ENCODE results near the gene TEX38. TPM values are rescaled to one million over a fixed set of nuclear protein-coding genes. Genes with fewer than 3 reads are reported as not detected.
A peak's percentile ranks its signal among the peaks of the same experiment; 100 is the strongest.

TEX38 gene
- total and polyA plus RNA-seq, 4 donors: not detected

- Histone ChIP-seq H3K27ac (ENCODE audit: low read depth in 1 of 2, low read length in 2 of 2) (no peak overlapping the region), H3K9me3 (ENCODE audit: control insufficient read depth in 4 of 4, low read length in 3 of 4) (no peaks in the 10 kb centered on the region), H3K36me3 (ENCODE audit: control insufficient read depth in 4 of 4, insufficient read depth in 3 of 4, low read depth in 1 of 4, low read length in 3 of 4) (no peaks in the 10 kb centered on the region), H3K9ac (ENCODE audit: low read depth in 1 of 2, low read length in 2 of 2) (no peak overlapping the region), H3K4me3 (ENCODE audit: low read depth in 1 of 3, low read length in 3 of 3) (no peak overlapping the region), H3K4me1 (ENCODE audit: control insufficient read depth in 4 of 4, insufficient read depth in 4 of 4, low read length in 3 of 4) (peaks cover 0 to 1% (median 0%) of the 10 kb centered on the region in 4 donors), H3K27me3 (ENCODE audit: control insufficient read depth in 4 of 4, insufficient read depth in 4 of 4, low read length in 3 of 4) (no peaks in the 10 kb centered on the region)
- 61% methylated on average over 3 of the region's 3 CpGs for WGBS
- TF ChIP-seq RAD21 (IDR thresholded peaks at IDR 0.05) (peak; percentile 73 to 83), EGR1 (IDR thresholded peaks at IDR 0.05; ENCODE audit: low read depth in 2 of 2) (no peak), CTCF (IDR thresholded peaks at IDR 0.05; ENCODE audit: low read depth, low read length, missing input control) (peak; percentile 62), MAX (IDR thresholded peaks at IDR 0.05) (no peak)
- DNase-seq (ENCODE audit: low spot score): no peak
Measured at GRCh38 chr1:46622344-46622743, 49.3 kb upstream of the TEX38 start.

GRCh38 chr1:46623743-46624644 lies 47.7 kb upstream of the TEX38 start:
- TF ChIP-seq NR2F2 (IDR thresholded peaks at IDR 0.05) (peak; percentile 17), ATF3 (IDR thresholded peaks at IDR 0.05) (no peak)
- Histone ChIP-seq H3K4me3 (ENCODE audit: low read depth in 1 of 3, low read length in 3 of 3) (no peak overlapping the region), H3K36me3 (ENCODE audit: control insufficient read depth in 4 of 4, insufficient read depth in 3 of 4, low read depth in 1 of 4, low read length in 3 of 4) (no peaks in the 10 kb centered on the region), H3K4me1 (ENCODE audit: control insufficient read depth in 4 of 4, insufficient read depth in 4 of 4, low read length in 3 of 4) (no peaks in the 10 kb centered on the region), H3K9ac (ENCODE audit: low read depth in 1 of 2, low read length in 2 of 2) (no peak overlapping the region), H3K9me3 (ENCODE audit: control insufficient read depth in 4 of 4, low read length in 3 of 4) (no peaks in the 10 kb centered on the region), H3K27ac (ENCODE audit: low read depth in 1 of 2, low read length in 2 of 2) (no peak overlapping the region), H3K27me3 (ENCODE audit: control insufficient read depth in 4 of 4, insufficient read depth in 4 of 4, low read length in 3 of 4) (no peaks in the 10 kb centered on the region)
- DNase-seq (ENCODE audit: low spot score): no peak
- 85% methylated on average over 4 of the region's 4 CpGs for WGBS

GRCh38 chr1:46630719-46631118 lies 40.9 kb upstream of the TEX38 start:
- DNase-seq (ENCODE audit: low spot score): no peak
- H3K36me3 ChIP-seq (ENCODE audit: control insufficient read depth in 4 of 4, insufficient read depth in 3 of 4, low read depth in 1 of 4, low read length in 3 of 4): peaks cover 0 to 39% (median 24%) of the 10 kb centered on the region in 4 donors
- H3K4me3 ChIP-seq (ENCODE audit: low read depth in 1 of 3, low read length in 3 of 3): no peak overlapping the region
- H3K27me3 ChIP-seq (ENCODE audit: control insufficient read depth in 4 of 4, insufficient read depth in 4 of 4, low read length in 3 of 4): no peaks in the 10 kb centered on the region
- H3K9ac ChIP-seq (ENCODE audit: low read depth in 1 of 2, low read length in 2 of 2): no peak overlapping the region
- no peaks in the 10 kb centered on the region for H3K4me1 ChIP-seq (ENCODE audit: control insufficient read depth in 4 of 4, insufficient read depth in 4 of 4, low read length in 3 of 4)
- TF ChIP-seq RAD21 (IDR thresholded peaks at IDR 0.05) (no peak), ATF3 (IDR thresholded peaks at IDR 0.05) (no peak)
- 93% methylated on average over 2 of the region's 2 CpGs for WGBS
- no peaks in the 10 kb centered on the region for H3K9me3 ChIP-seq (ENCODE audit: control insufficient read depth in 4 of 4, low read length in 3 of 4)
- H3K27ac ChIP-seq (ENCODE audit: low read depth in 1 of 2, low read length in 2 of 2): no peak overlapping the region

- Histone ChIP-seq H3K27ac (ENCODE audit: low read depth in 1 of 2, low read length in 2 of 2) (no peak overlapping the region), H3K36me3 (ENCODE audit: control insufficient read depth in 4 of 4, insufficient read depth in 3 of 4, low read depth in 1 of 4, low read length in 3 of 4) (peaks cover 0 to 46% (median 29%) of the 10 kb centered on the region in 4 donors), H3K9ac (ENCODE audit: low read depth in 1 of 2, low read length in 2 of 2) (no peak overlapping the region), H3K4me1 (ENCODE audit: control insufficient read depth in 4 of 4, insufficient read depth in 4 of 4, low read length in 3 of 4) (peaks cover 0 to 4% (median 0%) of the 10 kb centered on the region in 4 donors), H3K27me3 (ENCODE audit: control insufficient read depth in 4 of 4, insufficient read depth in 4 of 4, low read length in 3 of 4) (no peaks in the 10 kb centered on the region), H3K9me3 (ENCODE audit: control insufficient read depth in 4 of 4, low read length in 3 of 4) (no peaks in the 10 kb centered on the region), H3K4me3 (ENCODE audit: low read depth in 1 of 3, low read length in 3 of 3) (no peak overlapping the region)
- 95% methylated on average over 2 of the region's 2 CpGs for WGBS
- no peak for DNase-seq (ENCODE audit: low spot score)
- TF ChIP-seq HNF4A (conservative IDR thresholded peaks at IDR 0.05) (no peak), ATF3 (IDR thresholded peaks at IDR 0.05) (no peak), CTCF (IDR thresholded peaks at IDR 0.05; ENCODE audit: low read depth, low read length, missing input control) (no peak), MAX (IDR thresholded peaks at IDR 0.05) (no peak), RAD21 (IDR thresholded peaks at IDR 0.05) (no peak), FOXA2 (IDR thresholded peaks at IDR 0.05) (no peak), EGR1 (IDR thresholded peaks at IDR 0.05; ENCODE audit: low read depth in 2 of 2) (no peak), ZBTB33 (IDR thresholded peaks at IDR 0.05) (no peak), GABPA (IDR thresholded peaks at IDR 0.05 in 1 of 2, conservative IDR thresholded peaks at IDR 0.05 in 1 of 2) (no peak), TAF1 (conservative IDR thresholded peaks at IDR 0.05) (no peak), NR2F2 (IDR thresholded peaks at IDR 0.05) (no peak)
Measured at GRCh38 chr1:46635205-46635604, 36.4 kb upstream of the TEX38 start.
